Measurements from ENCODE around the gene ZNF324B. TPM values are rescaled to one million over a fixed set of nuclear protein-coding genes. Genes with fewer than 3 reads are reported as not detected.

ZNF324B gene
- total RNA-seq, 1 experiment from 2014 or later = 4.6 TPM

- ChIA-PET POLR2A (no interaction called here), CTCF (interaction anchor here (0.6 kb wide), 1 partner anchor 44 kb away, joined by 4 read pairs; the partner anchor contains the start of gene ZNF497)
- no TSS peak for BruUV-seq (replicated peaks)
These were observed 44.4 kb upstream of the ZNF324B start for GRCh38 chr19:58406818-58407657.

GRCh38 chr19:58407658-58408151, 43.7 kb upstream of the ZNF324B start:
- H3K9me3 ChIP-seq = no peaks in the 10 kb centered on the region
- Mint-ChIP-seq H3K4me1 (ENCODE audit: low read depth, unreplicated experiment) (peaks cover 22% of the 10 kb centered on the region), H3K36me3 (ENCODE audit: insufficient read depth, unreplicated experiment) (peaks cover 17% of the 10 kb centered on the region), H3K27me3 (ENCODE audit: insufficient read depth, unreplicated experiment) (no peaks in the 10 kb centered on the region), H3K9me3 (ENCODE audit: unreplicated experiment) (no peaks in the 10 kb centered on the region), H3K27ac (ENCODE audit: unreplicated experiment) (peak overlapping the region; percentile 87), H3K4me3 (ENCODE audit: unreplicated experiment) (peak overlapping the region; percentile 95)
- BruUV-seq (replicated peaks) = TSS peak; percentile 91
- no peak for TF ChIP-seq CTCF (IDR thresholded peaks at IDR 0.05; ENCODE audit: insufficient read depth in 1 of 2, low read depth in 1 of 2, low read length in 1 of 2, severe bottlenecking in 1 of 2, unreplicated experiment in 1 of 2)
- peak overlapping the region; percentile 73 for H3K4me3 ChIP-seq (ENCODE audit: low read depth, low read length)
- H3K36me3 ChIP-seq (ENCODE audit: control insufficient read depth, insufficient read depth, low read length) = no peaks in the 10 kb centered on the region; the same call in 1 of the 2 replicates
- H3K4me1 ChIP-seq = peaks cover 16% of the 10 kb centered on the region
- ChIA-PET POLR2A (interaction anchor here (1.0 kb wide), 5 partner anchors 11 to 136 kb away, joined by 3 to 6 read pairs (median 5); partner anchors contain the start of genes TRIM28, ZBTB45 and ZNF446), CTCF (interaction anchor here (1.0 kb wide), 1 partner anchor 45 kb away, joined by 4 read pairs; the partner anchor contains the start of gene ZNF497)
- no peaks in the 10 kb centered on the region for H3K27me3 ChIP-seq (replicated peaks; ENCODE audit: control insufficient read depth, insufficient read depth, low read length)
- intact Hi-C loops (cut with micrococcal nuclease; ENCODE audit: unreplicated experiment) = loop anchor here (1.0 kb wide), 2 partner anchors 44 to 59 kb away; partner anchors contain the start of gene ZNF324B
- peak in 1 of 2 experiments; percentile 20 for DNase-seq

More at GRCh38 chr19:58406818-58407657, 44.4 kb upstream of the ZNF324B start:
- Mint-ChIP-seq H3K4me1 (ENCODE audit: low read depth, unreplicated experiment) (peaks cover 22% of the 10 kb centered on the region), H3K9me3 (ENCODE audit: unreplicated experiment) (no peaks in the 10 kb centered on the region), H3K27ac (ENCODE audit: unreplicated experiment) (peak overlapping the region; percentile 87), H3K4me3 (ENCODE audit: unreplicated experiment) (peak overlapping the region; percentile 95), H3K27me3 (ENCODE audit: insufficient read depth, unreplicated experiment) (no peaks in the 10 kb centered on the region), H3K36me3 (ENCODE audit: insufficient read depth, unreplicated experiment) (peaks cover 17% of the 10 kb centered on the region)
- peak; percentile 34 to 54 for TF ChIP-seq CTCF (IDR thresholded peaks at IDR 0.05; ENCODE audit: insufficient read depth in 1 of 2, low read depth in 1 of 2, low read length in 1 of 2, severe bottlenecking in 1 of 2, unreplicated experiment in 1 of 2)
- peaks cover 16% of the 10 kb centered on the region for H3K4me1 ChIP-seq
- no peaks in the 10 kb centered on the region for H3K9me3 ChIP-seq
- no peaks in the 10 kb centered on the region for H3K27me3 ChIP-seq (replicated peaks; ENCODE audit: control insufficient read depth, insufficient read depth, low read length)
- peak in 1 of 2 experiments; percentile 36 for DNase-seq
- peak overlapping the region; percentile 73 for H3K4me3 ChIP-seq (ENCODE audit: low read depth, low read length)
- no peaks in the 10 kb centered on the region; the same call in 1 of the 2 replicates for H3K36me3 ChIP-seq (ENCODE audit: control insufficient read depth, insufficient read depth, low read length)
- intact Hi-C loops (cut with micrococcal nuclease; ENCODE audit: unreplicated experiment) = no loop called here
